Measurements from ENCODE around the gene MAPKBP1.
A peak's percentile ranks its signal among the peaks of the same experiment; 100 is the strongest.
"Not testable (repeated sequence)": the region's sequence is repeated elsewhere in the genome, so short reads cannot be mapped to it uniquely, and the experiment has no call there.

Gene MAPKBP1

GRCh38 chr15:41825572-41826535 is 51.6 kb downstream of the MAPKBP1 start:
- no peak for DNase-seq (ENCODE audit: low spot score)

GRCh38 chr15:41827290-41827879 is 53.1 kb downstream of the MAPKBP1 start:
- no peak for DNase-seq (ENCODE audit: low spot score)

- peak; percentile 99 for DNase-seq (ENCODE audit: low spot score)
Measured at GRCh38 chr15:41827880-41828806, 53.9 kb downstream of the MAPKBP1 start, which contains the start of gene JMJD7. Gene JMJD7, plus strand, starts transcription at chr15:41828092. Its CDS starts 33 bp downstream, at chr15:41828125.

GRCh38 chr15:41828807-41829141 is 54.5 kb downstream of the MAPKBP1 start:
- no peak for DNase-seq (ENCODE audit: low spot score)

GRCh38 chr15:41829959-41830646 is 55.8 kb downstream of the MAPKBP1 start:
- DNase-seq (ENCODE audit: low spot score), result no peak

GRCh38 chr15:41831291-41831690 is 57.0 kb downstream of the MAPKBP1 start:
- DNase-seq (ENCODE audit: low spot score), result not testable (repeated sequence)

GRCh38 chr15:41832208-41832607 is 57.9 kb downstream of the MAPKBP1 start:
- no peak for DNase-seq (ENCODE audit: low spot score)

GRCh38 chr15:41832875-41833274 is 58.6 kb downstream of the MAPKBP1 start:
- no peak for DNase-seq (ENCODE audit: low spot score)

- DNase-seq (ENCODE audit: low spot score), result no peak
Measured at GRCh38 chr15:41834096-41834495, 59.8 kb downstream of the MAPKBP1 start.

GRCh38 chr15:41836073-41836472 is 61.8 kb downstream of the MAPKBP1 start:
- DNase-seq (ENCODE audit: low spot score), result no peak

- no peak for DNase-seq (ENCODE audit: low spot score)
Measured at GRCh38 chr15:41836713-41837454, 62.6 kb downstream of the MAPKBP1 start.

GRCh38 chr15:41838400-41838897 is 64.2 kb downstream of the MAPKBP1 start, which contains the start of gene PLA2G4B:
Gene PLA2G4B, plus strand, starts transcription at chr15:41838847. Its CDS starts 67 bp downstream, at chr15:41838914.
- DNase-seq (ENCODE audit: low spot score), result no peak

- DNase-seq (ENCODE audit: low spot score), result no peak
Measured at GRCh38 chr15:41839781-41840491, 65.7 kb downstream of the MAPKBP1 start.

- no peak for DNase-seq (ENCODE audit: low spot score)
Measured at GRCh38 chr15:41840673-41841072, 66.4 kb downstream of the MAPKBP1 start.

- DNase-seq (ENCODE audit: low spot score), result no peak
Measured at GRCh38 chr15:41841131-41841530, 66.8 kb downstream of the MAPKBP1 start.

GRCh38 chr15:41842229-41842628 is 67.9 kb downstream of the MAPKBP1 start:
- DNase-seq (ENCODE audit: low spot score), result no peak

GRCh38 chr15:41843571-41843970 is 69.3 kb downstream of the MAPKBP1 start:
- DNase-seq (ENCODE audit: low spot score), result no peak

- no peak for DNase-seq (ENCODE audit: low spot score)
Measured at GRCh38 chr15:41844814-41845213, 70.5 kb downstream of the MAPKBP1 start.

- no peak for DNase-seq (ENCODE audit: low spot score)
Measured at GRCh38 chr15:41847206-41847605, 72.9 kb downstream of the MAPKBP1 start.

GRCh38 chr15:41847981-41848380 is 73.7 kb downstream of the MAPKBP1 start:
- no peak for DNase-seq (ENCODE audit: low spot score)
